ENCODE data around the gene WHRN. TPM values are rescaled to one million over a fixed set of nuclear protein-coding genes. Genes with fewer than 3 reads are reported as not detected.

Gene WHRN
- total RNA-seq, 1 experiment from 2014 or later, result 19.8 TPM

GRCh38 chr9:114475412-114476135 lies 29.7 kb downstream of the WHRN start:
- no peak for TF ChIP-seq EZH2 (IDR thresholded peaks at IDR 0.05; ENCODE audit: low read depth)
- no peak for TF ChIP-seq CTCF (conservative IDR thresholded peaks at IDR 0.05)
- BruUV-seq (replicated peaks), result no TSS peak
- intact Hi-C loops (cut with micrococcal nuclease; ENCODE audit: unreplicated experiment), result no loop called here
- Histone ChIP-seq H3F3A (ENCODE audit: insufficient read depth, low read depth) (no peaks in the 10 kb centered on the region), H3K4me1 (replicated peaks; ENCODE audit: insufficient read depth) (no peaks in the 10 kb centered on the region), H3K4me2 (no peak overlapping the region), H3K4me3 (no peak overlapping the region), H3K27me3 (ENCODE audit: insufficient read depth, low read depth) (no peaks in the 10 kb centered on the region), H4K20me1 (ENCODE audit: insufficient read depth) (no peaks in the 10 kb centered on the region), H3K79me2 (ENCODE audit: low read depth) (no peaks in the 10 kb centered on the region), H3K9me2 (ENCODE audit: insufficient read depth) (no peaks in the 10 kb centered on the region), H3K9me3 (ENCODE audit: insufficient read depth, low read depth) (no peaks in the 10 kb centered on the region), H3K36me3 (ENCODE audit: low read depth) (no peaks in the 10 kb centered on the region), H2AFZ (no peak overlapping the region), H3K27ac (no peak overlapping the region)
- DNase-seq, result no peak
- ChIA-PET CTCF (no interaction called here), POLR2A (ENCODE audit: unreplicated experiment) (no interaction called here)

- no TSS peak for BruUV-seq (replicated peaks)
- Histone ChIP-seq H3F3A (ENCODE audit: insufficient read depth, low read depth) (no peaks in the 10 kb centered on the region), H3K79me2 (ENCODE audit: low read depth) (no peaks in the 10 kb centered on the region), H3K4me1 (replicated peaks; ENCODE audit: insufficient read depth) (no peaks in the 10 kb centered on the region), H3K27ac (no peak overlapping the region), H3K9me2 (ENCODE audit: insufficient read depth) (no peaks in the 10 kb centered on the region), H3K36me3 (ENCODE audit: low read depth) (no peaks in the 10 kb centered on the region), H4K20me1 (ENCODE audit: insufficient read depth) (no peaks in the 10 kb centered on the region), H3K4me3 (no peak overlapping the region), H3K4me2 (no peak overlapping the region), H3K9me3 (ENCODE audit: insufficient read depth, low read depth) (no peaks in the 10 kb centered on the region), H3K27me3 (ENCODE audit: insufficient read depth, low read depth) (no peaks in the 10 kb centered on the region), H2AFZ (no peak overlapping the region)
- no peak for DNase-seq
- POLR2A ChIA-PET (ENCODE audit: unreplicated experiment), result no interaction called here
- CTCF ChIA-PET, result no interaction called here
- intact Hi-C loops (cut with micrococcal nuclease; ENCODE audit: unreplicated experiment), result no loop called here
- TF ChIP-seq EZH2 (IDR thresholded peaks at IDR 0.05; ENCODE audit: low read depth), result no peak
- no peak for TF ChIP-seq CTCF (conservative IDR thresholded peaks at IDR 0.05)
Measured at GRCh38 chr9:114474425-114474824, 30.8 kb downstream of the WHRN start.

- intact Hi-C loops (cut with micrococcal nuclease; ENCODE audit: unreplicated experiment), result no loop called here
- no peaks in the 10 kb centered on the region for H3K9me3 ChIP-seq (ENCODE audit: insufficient read depth, low read depth)
- H3K79me2 ChIP-seq (ENCODE audit: low read depth), result no peaks in the 10 kb centered on the region
- H4K20me1 ChIP-seq (ENCODE audit: insufficient read depth), result no peaks in the 10 kb centered on the region
- H3K9me2 ChIP-seq (ENCODE audit: insufficient read depth), result no peaks in the 10 kb centered on the region
- no peaks in the 10 kb centered on the region for H3K27me3 ChIP-seq (ENCODE audit: insufficient read depth, low read depth)
- H3K36me3 ChIP-seq (ENCODE audit: low read depth), result no peaks in the 10 kb centered on the region
- no peak overlapping the region for H3K4me2 ChIP-seq
- no peak overlapping the region for H3K27ac ChIP-seq
- CTCF ChIA-PET, result no interaction called here
- no peak for TF ChIP-seq CTCF (conservative IDR thresholded peaks at IDR 0.05)
- H2AFZ ChIP-seq, result no peak overlapping the region
- no peak for DNase-seq
- BruUV-seq (replicated peaks), result no TSS peak
- H3K4me3 ChIP-seq, result no peak overlapping the region
- no peaks in the 10 kb centered on the region for H3K4me1 ChIP-seq (replicated peaks; ENCODE audit: insufficient read depth)
- H3F3A ChIP-seq (ENCODE audit: insufficient read depth, low read depth), result no peaks in the 10 kb centered on the region
- POLR2A ChIA-PET (ENCODE audit: unreplicated experiment), result interaction anchor here (0.6 kb wide), 1 partner anchor 207 kb away, joined by 6 read pairs; no protein-coding TSS in a partner anchor
Measured at GRCh38 chr9:114473447-114473801, 31.8 kb downstream of the WHRN start.

Data from PC-9 (cell line).